Activated naive CD8-positive, alpha-beta T cell treated with anti-CD3 and anti-CD28 coated beads, Interleukin-2, amount 10 ng/mL, durations not matched to agents 7 days and 5 days (primary cell): ENCODE measurements around the gene ENTPD2. TPM values are rescaled to one million over a fixed set of nuclear protein-coding genes. Genes with fewer than 3 reads are reported as not detected.

Source experiments
- ATAC-seq: fragments of 150-1000 bp; cut with Tn5 transposase; one replicate; pipeline ENCODE4 v1.10.0; 2021; ENCODE audit warnings: low read depth, moderate library complexity
- POLR2A ChIA-PET: fragments of 350-600 bp; sonication (Branson Sonifier 250); formaldehyde crosslinking; loops from one replicate; lab custom pipeline; 2021; ENCODE audit warnings: antibody characterized with exemption; lab: Charles Lee
- DNase-seq: peaks from one replicate; pipeline ENCODE4 v3.0.0; 2021
- H3K27ac Mint-ChIP-seq: one replicate; pipeline ENCODE4 v1.8.0; 2022; ENCODE audit warnings: mild to moderate bottlenecking, mixed read lengths
- H3K27me3 Mint-ChIP-seq: one replicate; pipeline ENCODE4 v1.8.0; 2022; ENCODE audit warnings: mild to moderate bottlenecking, moderate library complexity, mixed read lengths
- H3K36me3 Mint-ChIP-seq: one replicate; pipeline ENCODE4 v1.8.0; 2021; ENCODE audit warnings: mild to moderate bottlenecking, mixed read lengths
- H3K4me1 Mint-ChIP-seq: one replicate; pipeline ENCODE4 v1.8.0; 2021; ENCODE audit warnings: mixed read lengths
- H3K4me3 Mint-ChIP-seq: one replicate; pipeline ENCODE4 v1.8.0; 2022; ENCODE audit warnings: mild to moderate bottlenecking, moderate library complexity, mixed read lengths
- H3K9me3 Mint-ChIP-seq: one replicate; pipeline ENCODE4 v1.8.0; 2021; ENCODE audit warnings: mixed read lengths
- total RNA-seq, 2 experiments: library from RNA; stranded (reverse); gene quantifications; one replicate each; pipeline ENCODE4 v1.2.3, GENCODE V29; 2021

ENTPD2 gene
- not detected for total RNA-seq

DNA sequence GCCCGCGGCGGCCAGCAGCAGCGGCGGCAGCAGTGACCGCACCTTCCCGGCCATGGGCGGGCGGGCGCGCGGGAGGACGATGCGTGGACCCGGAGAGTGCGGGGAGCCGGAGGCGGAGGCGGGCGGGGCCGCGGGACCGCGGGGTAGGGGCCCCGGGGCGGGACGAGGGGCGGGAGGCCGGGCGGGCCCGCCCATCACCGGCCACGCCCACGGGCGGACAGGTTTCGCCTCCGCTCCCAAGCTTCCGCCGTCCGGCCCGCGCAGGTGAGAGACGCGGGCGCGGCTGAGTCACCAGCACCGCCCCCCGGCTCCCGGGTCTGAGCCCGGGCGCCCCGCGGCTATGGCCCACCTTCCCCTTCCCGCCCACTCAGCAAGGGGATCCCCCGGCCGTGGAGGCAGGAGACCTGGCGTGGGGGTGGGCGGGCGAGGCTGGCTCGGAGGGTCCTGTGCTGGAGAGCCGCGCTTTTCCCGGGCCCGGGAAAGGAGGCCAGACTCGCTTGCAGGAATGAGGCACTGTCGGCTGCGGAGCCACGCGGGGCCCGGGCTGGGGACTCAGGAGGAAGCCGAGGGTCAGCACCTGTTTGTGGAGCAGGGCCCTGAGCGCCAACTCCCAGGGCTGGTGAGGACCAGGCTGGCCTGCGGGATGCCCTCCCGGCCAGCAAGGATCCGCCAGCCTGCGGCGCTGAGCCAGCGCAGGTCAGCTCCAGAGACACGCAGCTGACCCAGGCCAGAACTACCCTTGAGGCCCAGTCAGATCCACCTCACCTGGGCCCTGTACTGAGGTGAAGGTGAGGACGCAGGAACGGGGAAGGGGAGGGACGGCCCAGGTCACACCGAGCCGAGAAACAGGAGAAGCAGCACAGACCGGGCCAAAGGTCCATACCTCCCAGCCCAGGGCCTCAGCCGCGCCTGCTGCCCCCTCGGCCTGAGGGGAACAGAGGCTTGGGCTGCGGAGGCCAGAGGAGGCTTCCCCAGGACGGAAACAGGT, at the start of gene ENTPD2:
TSS of gene ENTPD2 (minus strand) at position 118 of the 988 bp plus-strand sequence. CDS start at position 54, 64 bp downstream.
- no peaks in the 10 kb centered on the region for H3K36me3 Mint-ChIP-seq
- peaks cover 2% of the 10 kb centered on the region for H3K4me1 Mint-ChIP-seq
- no peaks in the 10 kb centered on the region for H3K9me3 Mint-ChIP-seq
- no peak within 1 kb of the TSS for H3K4me3 Mint-ChIP-seq
- POLR2A ChIA-PET: interaction anchor here (1.1 to 1.9 kb wide), 2 partner anchors 16 kb away, joined by 4 to 5 read pairs; partner anchors contain the start of gene SAPCD2
- H3K27me3 Mint-ChIP-seq: peaks cover 22% of the 10 kb centered on the region
- DNase-seq (peak; percentile 70), ATAC-seq (peak; percentile 53)
- no peak within 1 kb of the TSS for H3K27ac Mint-ChIP-seq

DNA sequence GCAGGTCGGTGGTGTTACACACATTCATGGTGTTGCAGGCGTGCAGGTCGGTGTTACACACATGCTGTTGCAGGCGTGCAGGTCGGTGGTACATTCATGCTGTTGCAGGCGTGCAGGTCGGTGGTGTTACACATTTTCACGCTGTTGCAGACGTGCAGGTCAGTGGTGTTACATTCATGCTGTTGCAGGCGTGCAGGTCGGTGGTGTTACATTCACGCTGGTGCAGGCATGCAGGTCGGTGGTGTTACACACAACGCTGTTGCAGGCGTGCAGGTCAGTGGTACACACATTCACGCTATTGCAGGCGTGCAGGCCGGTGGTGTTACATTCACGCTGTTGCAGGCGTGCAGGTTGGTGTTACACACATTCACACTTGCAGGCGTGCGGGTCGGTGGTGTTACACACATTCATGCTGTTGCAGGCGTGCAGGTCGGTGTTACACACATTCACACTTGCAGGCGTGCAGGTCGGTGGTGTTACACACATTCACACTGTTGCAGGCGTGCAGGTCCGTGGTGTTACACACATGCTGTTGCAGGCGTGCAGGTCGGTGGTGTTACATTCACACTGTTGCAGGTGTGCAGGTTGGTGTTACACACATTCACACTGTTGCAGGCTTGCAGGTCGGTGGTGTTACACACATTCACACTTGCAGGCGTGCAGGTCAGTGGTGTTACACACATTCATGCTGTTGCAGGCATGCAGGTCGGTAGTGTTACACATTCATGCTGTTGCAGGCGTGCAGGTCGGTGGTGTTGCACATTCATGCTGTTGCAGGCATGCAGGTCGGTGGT, 49.5 kb upstream of the ENTPD2 start:
- no peak overlapping the region for H3K27ac Mint-ChIP-seq
- no peak overlapping the region for H3K4me3 Mint-ChIP-seq
- DNase-seq: no peak
- H3K9me3 Mint-ChIP-seq: peaks cover 6% of the 10 kb centered on the region
- H3K36me3 Mint-ChIP-seq: peaks cover 18% of the 10 kb centered on the region
- H3K4me1 Mint-ChIP-seq: no peaks in the 10 kb centered on the region
- POLR2A ChIA-PET: no interaction called here
- no peaks in the 10 kb centered on the region for H3K27me3 Mint-ChIP-seq
- no peak for ATAC-seq

DNA sequence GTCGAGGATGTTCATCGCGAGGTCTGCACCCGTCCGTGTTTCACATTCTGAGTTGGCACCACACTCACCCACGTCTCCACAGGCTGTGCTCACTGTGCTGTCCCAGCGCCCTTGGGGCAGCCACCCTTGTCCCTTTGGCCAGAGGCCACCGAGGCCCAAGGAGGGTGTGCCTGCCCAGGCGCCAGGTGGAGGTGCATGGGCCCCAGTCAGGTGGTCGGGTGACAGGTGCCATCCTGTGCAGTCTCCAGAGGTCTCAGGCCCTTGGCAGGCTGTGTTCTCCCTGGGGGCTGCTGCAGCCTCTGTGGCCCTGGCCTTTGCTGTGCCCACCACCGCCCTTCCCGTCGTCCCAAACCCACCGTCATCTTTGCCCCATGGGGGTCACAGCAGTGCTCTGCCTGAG, 45.4 kb upstream of the ENTPD2 start:
- H3K27ac Mint-ChIP-seq: no peak overlapping the region
- peaks cover 22% of the 10 kb centered on the region for H3K36me3 Mint-ChIP-seq
- no peaks in the 10 kb centered on the region for H3K27me3 Mint-ChIP-seq
- DNase-seq (no peak), ATAC-seq (no peak)
- no peak overlapping the region for H3K4me3 Mint-ChIP-seq
- H3K9me3 Mint-ChIP-seq: peaks cover 6% of the 10 kb centered on the region
- peaks cover 12% of the 10 kb centered on the region for H3K4me1 Mint-ChIP-seq
- POLR2A ChIA-PET: no interaction called here

DNA sequence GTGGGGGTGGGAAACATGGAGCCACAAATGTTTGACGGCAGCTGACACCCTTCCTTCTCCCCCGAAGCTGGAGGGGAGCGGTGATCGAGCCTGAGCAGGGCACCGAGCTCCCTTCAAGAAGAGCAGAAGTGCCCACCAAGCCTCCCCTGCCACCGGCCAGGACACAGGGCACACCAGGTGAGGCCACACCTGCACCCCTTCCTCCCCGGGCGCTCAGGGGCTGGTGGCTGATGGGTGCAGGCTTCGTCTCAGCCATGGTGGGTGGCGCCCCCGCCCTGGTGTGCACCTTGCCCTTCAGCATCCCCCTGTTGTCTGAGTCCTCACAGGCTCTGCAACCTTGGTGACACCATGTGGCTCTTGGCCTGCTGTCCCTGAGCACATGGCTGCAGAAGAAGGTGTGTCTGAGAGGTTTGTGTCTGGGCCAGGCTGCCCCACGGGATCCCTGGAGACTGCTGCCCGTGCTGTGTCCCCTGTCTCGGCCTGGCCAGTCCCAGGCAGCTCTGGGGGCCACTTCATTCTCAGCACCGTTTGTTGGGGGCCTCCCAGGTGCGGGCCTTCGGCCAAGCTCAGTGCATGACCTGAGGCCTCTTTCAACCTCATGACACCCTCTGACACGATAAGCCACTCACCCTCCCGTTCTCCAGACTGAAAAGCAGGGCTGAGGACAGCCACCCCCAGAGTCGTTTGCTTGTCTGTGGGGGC, 44.1 kb upstream of the ENTPD2 start:
- DNase-seq: no peak
- peaks cover 24% of the 10 kb centered on the region for H3K36me3 Mint-ChIP-seq
- H3K4me1 Mint-ChIP-seq: peaks cover 13% of the 10 kb centered on the region
- no peak overlapping the region for H3K4me3 Mint-ChIP-seq
- H3K27me3 Mint-ChIP-seq: no peaks in the 10 kb centered on the region
- no peak for ATAC-seq
- no peak overlapping the region for H3K27ac Mint-ChIP-seq
- POLR2A ChIA-PET: interaction anchor here (2.5 kb wide), 1 partner anchor 16 kb away, joined by 28 read pairs; the partner anchor contains the start of gene DPP7
- peaks cover 4% of the 10 kb centered on the region for H3K9me3 Mint-ChIP-seq

DNA sequence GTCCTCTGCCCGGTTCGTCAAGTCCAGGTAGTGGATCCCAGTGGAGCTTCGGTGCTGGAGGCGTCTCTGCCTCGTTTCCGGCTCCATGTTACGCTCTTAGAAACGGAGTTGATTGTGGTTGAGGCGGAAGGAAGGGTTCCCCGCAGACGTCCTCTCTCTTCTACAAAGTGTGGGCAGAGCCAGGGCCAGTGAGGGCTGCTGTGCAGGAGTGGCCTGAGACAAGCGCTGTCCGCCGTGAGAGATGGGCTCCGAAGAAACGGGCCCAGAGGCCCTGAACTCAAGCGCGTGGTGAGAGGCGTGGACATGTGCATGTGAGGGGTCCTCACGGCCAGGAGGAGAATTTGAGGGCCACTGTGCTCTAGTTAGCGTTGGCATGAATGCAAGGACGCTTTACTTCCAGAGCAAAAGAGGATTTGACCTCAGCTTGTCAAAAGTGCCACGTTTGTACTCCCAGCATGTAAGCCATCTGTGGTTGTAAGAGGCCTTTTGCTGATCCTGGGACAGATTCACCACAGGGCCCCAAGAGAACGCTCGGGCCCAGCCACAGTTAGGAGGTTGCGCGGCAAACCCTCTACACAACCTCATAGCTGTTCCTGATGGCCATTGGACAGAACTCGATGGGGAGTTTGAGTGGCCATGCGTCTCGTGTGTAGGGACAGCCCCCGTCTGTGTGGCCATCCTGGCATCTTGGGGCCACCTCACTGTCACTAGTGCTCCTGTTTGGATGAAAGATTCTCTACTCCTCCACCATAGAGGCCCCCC, 43.1 kb upstream of the ENTPD2 start:
- DNase-seq: no peak
- Mint-ChIP-seq H3K27me3 (no peaks in the 10 kb centered on the region), H3K4me1 (peaks cover 13% of the 10 kb centered on the region), H3K27ac (peak overlapping the region; percentile 96), H3K4me3 (no peak overlapping the region), H3K9me3 (peaks cover 4% of the 10 kb centered on the region), H3K36me3 (peaks cover 25% of the 10 kb centered on the region)
- ATAC-seq: no peak
- POLR2A ChIA-PET: interaction anchor here (0.6 to 2.5 kb wide), 8 partner anchors 10 to 144 kb away, joined by 3 to 68 read pairs (median 14); partner anchors contain the start of genes DPP7, MAN1B1, RNF208 and RNF224

DNA sequence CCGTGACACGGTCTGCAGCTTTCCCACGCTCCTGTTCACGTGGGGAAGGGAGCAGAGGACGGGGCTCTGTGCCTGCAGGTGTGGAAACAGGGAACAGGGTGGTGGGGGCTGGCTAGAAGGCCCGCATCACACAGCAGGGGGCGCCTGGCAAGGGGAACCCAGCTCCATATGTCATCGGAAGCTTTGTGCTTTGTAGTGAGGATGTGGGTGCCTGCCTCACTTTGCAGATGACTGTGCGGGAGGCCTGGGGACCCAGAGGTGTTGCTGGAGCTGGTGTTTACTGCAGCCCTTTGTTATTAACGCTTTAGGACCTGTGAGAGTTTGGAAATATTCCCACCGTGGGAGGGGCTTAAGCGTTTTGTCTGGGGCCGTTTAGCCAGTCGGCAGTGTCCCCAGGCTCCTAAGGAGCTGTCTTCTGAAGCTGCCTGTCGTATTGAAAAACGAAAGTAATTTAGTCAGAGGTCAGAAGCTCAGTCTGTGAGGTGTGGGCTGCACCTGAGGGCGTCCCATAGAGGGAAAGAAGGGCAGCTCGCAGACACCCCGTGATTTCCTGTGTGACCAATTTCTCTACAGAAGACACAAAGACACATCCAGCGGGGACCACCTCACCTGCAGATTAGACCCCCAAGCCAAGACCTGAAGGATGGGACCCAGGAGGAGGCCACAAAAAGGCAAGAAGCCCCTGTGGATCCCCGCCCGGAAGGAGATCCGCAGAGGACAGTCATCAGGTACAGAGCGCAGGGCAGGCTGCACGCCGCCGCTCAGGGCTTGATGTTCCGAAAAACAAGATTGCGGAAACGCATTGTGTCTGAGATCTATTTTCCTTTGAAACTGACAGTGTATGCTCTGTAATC, 42.0 kb upstream of the ENTPD2 start:
- peak overlapping the region; percentile 96 for H3K27ac Mint-ChIP-seq
- ATAC-seq (peak; percentile 99), DNase-seq (peak; percentile 87)
- peaks cover 27% of the 10 kb centered on the region for H3K36me3 Mint-ChIP-seq
- H3K27me3 Mint-ChIP-seq: no peaks in the 10 kb centered on the region
- POLR2A ChIA-PET: interaction anchor here (0.5 to 2.5 kb wide), 19 partner anchors 9 to 533 kb away, joined by 3 to 68 read pairs (median 8); partner anchors contain the start of genes ANAPC2, DPP7, MAN1B1 and RNF208
- peaks cover 16% of the 10 kb centered on the region for H3K4me1 Mint-ChIP-seq
- H3K4me3 Mint-ChIP-seq: peak overlapping the region; percentile 85
- no peaks in the 10 kb centered on the region for H3K9me3 Mint-ChIP-seq

DNA sequence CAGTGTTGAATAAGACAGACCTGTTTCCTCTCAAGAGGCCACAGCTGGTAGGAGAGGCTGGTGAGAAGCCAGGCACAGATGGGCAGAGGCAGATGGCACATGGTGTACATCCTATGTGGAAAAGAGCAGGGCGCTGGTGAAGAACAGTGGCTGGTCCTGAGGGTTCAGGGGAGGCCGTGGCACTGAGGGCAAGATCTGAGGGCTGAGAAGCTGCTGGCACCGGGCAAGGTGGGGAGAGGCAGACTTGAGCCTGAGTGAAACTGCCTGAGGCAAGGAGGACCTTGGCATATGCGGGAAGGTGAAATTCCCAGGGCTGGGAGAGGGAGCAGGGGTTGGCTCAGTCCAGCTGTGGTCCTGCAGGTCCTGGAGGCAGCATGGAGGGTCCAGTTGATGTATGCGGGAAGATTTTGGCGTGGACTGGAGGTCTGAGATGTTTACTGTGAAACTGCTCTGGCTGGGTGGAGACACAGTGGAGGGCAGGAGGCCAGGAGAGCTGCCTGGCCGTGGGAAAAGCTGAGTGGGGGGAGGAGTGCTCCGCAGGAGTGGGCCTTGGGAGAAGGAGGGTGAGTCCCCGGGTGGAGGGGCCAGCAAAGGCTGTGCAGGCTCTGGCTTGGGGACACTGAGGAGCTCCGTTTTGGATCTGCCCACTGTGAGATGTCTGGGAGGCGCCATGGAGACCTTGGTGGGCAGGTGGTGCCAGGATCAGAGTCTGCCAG, 35.5 kb upstream of the ENTPD2 start:
- no peaks in the 10 kb centered on the region for H3K9me3 Mint-ChIP-seq
- H3K27ac Mint-ChIP-seq: no peak overlapping the region
- peaks cover 14% of the 10 kb centered on the region for H3K36me3 Mint-ChIP-seq
- no peak for ATAC-seq
- no peaks in the 10 kb centered on the region for H3K27me3 Mint-ChIP-seq
- H3K4me1 Mint-ChIP-seq: peaks cover 24% of the 10 kb centered on the region
- POLR2A ChIA-PET: interaction anchor here (1.4 kb wide), 2 partner anchors 19 to 100 kb away, joined by 3 to 6 read pairs; partner anchors contain the start of gene SAPCD2
- no peak for DNase-seq
- no peak overlapping the region for H3K4me3 Mint-ChIP-seq

DNA sequence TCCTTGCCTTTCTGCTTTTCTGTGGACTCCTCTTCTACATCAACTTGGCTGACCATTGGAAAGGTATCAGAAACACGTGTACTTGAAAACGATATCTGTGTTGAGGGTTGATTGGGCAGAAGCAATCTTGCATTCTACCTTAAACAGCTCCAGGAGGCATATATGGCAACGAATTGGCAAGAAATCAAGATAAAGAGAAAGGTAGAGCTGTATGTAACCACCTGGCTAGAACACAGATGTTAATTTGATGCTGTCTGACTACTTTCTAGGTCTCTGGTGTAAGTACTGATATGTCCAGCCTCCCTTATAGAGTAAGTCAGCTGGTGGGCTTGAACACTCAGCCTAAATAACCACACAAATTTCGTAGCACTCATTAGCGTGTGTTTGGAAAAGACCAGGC, 34.3 kb upstream of the ENTPD2 start:
- DNase-seq: no peak
- Mint-ChIP-seq H3K27ac (peak overlapping the region; percentile 87), H3K27me3 (no peaks in the 10 kb centered on the region), H3K36me3 (peaks cover 11% of the 10 kb centered on the region), H3K4me1 (peaks cover 22% of the 10 kb centered on the region), H3K9me3 (no peaks in the 10 kb centered on the region), H3K4me3 (peak overlapping the region; percentile 88)
- POLR2A ChIA-PET: interaction anchor here (1.2 to 5.4 kb wide), 7 partner anchors 8 to 152 kb away, joined by 4 to 75 read pairs (median 28); partner anchors contain the start of genes CYSRT1, DPP7, RNF208 and SAPCD2
- ATAC-seq: no peak

DNA sequence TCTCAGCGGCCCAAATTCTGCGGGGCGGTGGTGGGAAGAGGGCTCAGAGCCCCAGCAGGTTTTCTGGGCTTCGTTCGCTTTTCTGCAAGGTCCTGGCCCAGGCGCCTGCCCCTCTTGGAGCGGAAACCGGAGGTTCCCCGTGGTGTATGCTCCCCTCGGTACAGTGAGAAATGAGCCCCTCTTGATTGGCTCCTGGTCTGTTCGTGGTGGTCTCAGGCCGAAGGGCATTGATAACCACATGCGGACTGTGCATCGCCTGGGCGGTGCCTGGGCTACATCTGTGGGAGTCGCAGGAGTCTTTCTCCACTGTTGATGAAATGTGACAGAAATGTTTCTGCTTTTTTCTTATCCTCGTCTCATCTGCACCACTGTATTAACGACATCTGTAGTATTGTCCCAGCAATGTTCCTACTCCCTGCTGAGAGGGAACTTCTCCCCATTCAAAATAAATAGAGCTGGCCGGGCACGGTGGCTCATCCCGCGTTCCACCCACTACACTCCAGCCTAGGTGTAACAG, 33.6 kb upstream of the ENTPD2 start:
- no peak for DNase-seq
- POLR2A ChIA-PET: interaction anchor here (0.9 to 5.4 kb wide), 15 partner anchors 8 to 287 kb away, joined by 3 to 75 read pairs (median 8); partner anchors contain the start of genes CYSRT1, DPP7, PAXX and RABL6
- H3K4me3 Mint-ChIP-seq: peak overlapping the region; percentile 88
- peaks cover 22% of the 10 kb centered on the region for H3K4me1 Mint-ChIP-seq
- peak overlapping the region; percentile 87 for H3K27ac Mint-ChIP-seq
- H3K36me3 Mint-ChIP-seq: peaks cover 9% of the 10 kb centered on the region
- H3K27me3 Mint-ChIP-seq: no peaks in the 10 kb centered on the region
- ATAC-seq: peak; percentile 2
- H3K9me3 Mint-ChIP-seq: no peaks in the 10 kb centered on the region

DNA sequence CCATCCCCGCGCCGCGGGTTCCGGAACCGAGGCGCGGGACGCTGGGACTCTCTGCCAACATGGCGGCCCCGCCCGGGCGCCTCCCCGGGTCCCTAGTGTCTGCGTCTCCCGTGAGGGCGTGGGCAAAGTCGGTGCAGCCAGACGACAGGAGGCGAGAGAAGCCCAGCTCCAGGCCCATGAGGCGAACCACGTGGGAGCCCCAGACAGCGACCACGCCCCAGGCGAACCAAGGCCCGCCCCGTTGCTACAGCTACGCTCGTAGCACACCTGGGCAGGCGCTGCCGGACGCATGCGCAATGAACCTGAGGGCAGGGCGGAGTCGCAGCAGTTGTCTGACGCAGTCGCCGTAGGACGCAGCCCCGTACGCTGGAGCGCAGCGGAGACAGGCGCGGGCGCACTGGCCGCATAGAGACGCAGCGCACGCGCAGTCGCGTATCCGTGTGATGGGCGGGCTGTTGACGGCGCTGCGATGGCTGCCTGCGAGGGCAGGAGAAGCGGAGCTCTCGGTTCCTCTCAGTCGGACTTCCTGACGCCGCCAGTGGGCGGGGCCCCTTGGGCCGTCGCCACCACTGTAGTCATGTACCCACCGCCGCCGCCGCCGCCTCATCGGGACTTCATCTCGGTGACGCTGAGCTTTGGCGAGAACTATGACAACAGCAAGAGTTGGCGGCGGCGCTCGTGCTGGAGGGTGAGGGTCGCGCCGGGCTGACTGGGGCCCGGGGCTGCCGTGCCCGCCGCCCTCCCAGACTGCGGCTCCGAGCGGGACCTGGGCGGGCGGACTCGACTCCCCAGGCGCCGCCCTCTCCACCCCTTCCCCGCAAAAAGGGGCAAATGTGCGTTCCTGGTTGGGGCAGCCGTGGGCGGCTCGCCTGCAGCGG, 32.9 kb upstream of the ENTPD2 start, which contains the start of gene MAN1B1:
TSS of gene MAN1B1 (plus strand) at position 455 of the 878 bp plus-strand sequence. CDS start at position 470, 15 bp downstream.
- POLR2A ChIA-PET: interaction anchor here (0.7 to 5.4 kb wide), 21 partner anchors 9 to 286 kb away, joined by 3 to 75 read pairs (median 5); partner anchors contain the start of genes CLIC3, CYSRT1, DPP7 and NELFB
- peak; percentile 99 for DNase-seq
- H3K9me3 Mint-ChIP-seq: no peaks in the 10 kb centered on the region
- peaks cover 23% of the 10 kb centered on the region for H3K4me1 Mint-ChIP-seq
- peak; percentile 89 for ATAC-seq
- peaks cover 12% of the 10 kb centered on the region for H3K36me3 Mint-ChIP-seq
- H3K27me3 Mint-ChIP-seq: no peaks in the 10 kb centered on the region
- peak within 1 kb of the TSS; percentile 92 for H3K4me3 Mint-ChIP-seq
- H3K27ac Mint-ChIP-seq: peak within 1 kb of the TSS; percentile 93
